Lower leg skin (tissue), 3 donors: ENCODE measurements around the gene MAPK4.

Experiments
- POLR2A ChIP-seq, 2 donors: fragments of 450-650 bp; IDR thresholded peaks; one replicate each; pipeline ENCODE4 v1.6.1; 2016 to 2017; ENCODE audit warnings: antibody characterized with exemption in 2 of 2, mild to moderate bottlenecking in 1 of 2, moderate library complexity in 1 of 2
- TF ChIP-seq, protein P1 (sequence below), 3 donors: fragments of 450-650 bp; IDR thresholded peaks; one replicate each; pipeline ENCODE4 v1.5.1; 2016; ENCODE audit warnings: antibody characterized with exemption in 3 of 3, mild to moderate bottlenecking in 3 of 3, moderate library complexity in 2 of 3

DNA sequence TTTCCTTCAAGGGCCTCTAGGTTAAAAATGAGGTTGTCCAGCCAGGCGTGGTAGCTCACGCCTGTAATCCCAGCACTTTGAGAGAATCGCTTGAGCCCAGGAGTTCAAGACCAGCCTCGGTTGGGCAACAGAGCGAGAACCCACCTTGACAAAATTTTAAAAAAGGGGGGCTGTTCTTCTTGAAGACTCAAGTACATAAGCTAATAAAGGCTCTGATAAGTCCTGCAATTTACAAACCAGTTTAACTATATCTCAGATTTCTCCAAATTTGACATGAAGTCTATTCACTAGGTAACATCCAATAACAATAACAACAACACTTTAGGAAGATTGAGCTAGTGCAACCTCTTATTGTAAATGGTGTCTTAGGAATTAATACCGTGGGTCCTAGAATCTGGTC is 129.7 kb downstream of the MAPK4 start:
- TF ChIP-seq, protein P1, sequence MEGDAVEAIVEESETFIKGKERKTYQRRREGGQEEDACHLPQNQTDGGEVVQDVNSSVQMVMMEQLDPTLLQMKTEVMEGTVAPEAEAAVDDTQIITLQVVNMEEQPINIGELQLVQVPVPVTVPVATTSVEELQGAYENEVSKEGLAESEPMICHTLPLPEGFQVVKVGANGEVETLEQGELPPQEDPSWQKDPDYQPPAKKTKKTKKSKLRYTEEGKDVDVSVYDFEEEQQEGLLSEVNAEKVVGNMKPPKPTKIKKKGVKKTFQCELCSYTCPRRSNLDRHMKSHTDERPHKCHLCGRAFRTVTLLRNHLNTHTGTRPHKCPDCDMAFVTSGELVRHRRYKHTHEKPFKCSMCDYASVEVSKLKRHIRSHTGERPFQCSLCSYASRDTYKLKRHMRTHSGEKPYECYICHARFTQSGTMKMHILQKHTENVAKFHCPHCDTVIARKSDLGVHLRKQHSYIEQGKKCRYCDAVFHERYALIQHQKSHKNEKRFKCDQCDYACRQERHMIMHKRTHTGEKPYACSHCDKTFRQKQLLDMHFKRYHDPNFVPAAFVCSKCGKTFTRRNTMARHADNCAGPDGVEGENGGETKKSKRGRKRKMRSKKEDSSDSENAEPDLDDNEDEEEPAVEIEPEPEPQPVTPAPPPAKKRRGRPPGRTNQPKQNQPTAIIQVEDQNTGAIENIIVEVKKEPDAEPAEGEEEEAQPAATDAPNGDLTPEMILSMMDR (IDR thresholded peaks at IDR 0.05) = no peak
- no peak for TF ChIP-seq POLR2A (IDR thresholded peaks at IDR 0.05)
